ENCODE data around the gene TTC27. TPM values are rescaled to one million over a fixed set of nuclear protein-coding genes. Genes with fewer than 3 reads are reported as not detected.

The TTC27 gene
- polyA plus RNA-seq, 1 donor from 2014 or later, result 16.0 TPM

DNA sequence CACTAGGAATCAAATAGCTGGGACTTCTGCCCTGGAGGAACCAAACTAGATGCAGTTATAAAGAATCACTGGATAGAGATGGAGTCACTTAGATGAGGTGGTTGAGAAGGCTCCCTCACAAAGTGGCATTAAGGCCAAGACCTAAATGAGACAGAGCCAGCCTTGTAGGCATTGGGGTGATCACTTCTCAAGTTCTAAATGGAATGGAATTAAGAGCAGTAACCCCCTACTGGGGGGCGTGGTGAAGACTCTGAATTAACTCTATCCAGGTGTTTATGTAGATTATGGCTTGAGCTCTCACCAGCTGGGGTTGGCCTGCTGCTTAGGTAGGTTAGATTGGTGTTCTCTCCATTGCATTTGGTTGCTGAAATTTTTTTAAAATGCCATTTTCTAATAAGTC, 71.3 kb downstream of the TTC27 start:
- Mint-ChIP-seq H3K27me3 (no peaks in the 10 kb centered on the region), H3K9me3 (no peaks in the 10 kb centered on the region), H3K36me3 (peaks cover 19% of the 10 kb centered on the region), H3K4me1 (peaks cover 0 to 1% (median 0%) of the 10 kb centered on the region in 3 donors), H3K4me3 (no peak overlapping the region), H3K27ac (no peak overlapping the region)

DNA sequence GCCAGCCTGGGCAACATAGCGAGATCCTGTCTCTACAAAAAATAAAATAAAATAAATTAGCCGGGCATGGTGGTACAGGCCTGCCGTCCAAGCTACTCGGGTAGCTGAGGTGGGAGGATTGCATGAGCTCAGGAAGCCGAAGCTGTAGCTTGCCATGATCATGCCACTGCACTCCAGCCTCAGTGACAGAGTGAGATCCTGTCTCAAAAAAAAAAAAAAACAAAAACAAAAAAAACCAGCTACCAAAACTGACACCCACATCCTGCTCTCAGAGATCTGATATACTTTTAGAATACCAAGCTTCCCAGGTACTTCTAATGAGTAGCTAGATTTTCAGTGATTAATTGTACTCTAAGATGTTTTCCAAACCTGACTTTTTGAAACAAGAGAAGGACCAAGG, 74.0 kb downstream of the TTC27 start:
- Mint-ChIP-seq H3K36me3 (peaks cover 23% of the 10 kb centered on the region), H3K27ac (no peak overlapping the region), H3K4me1 (peaks cover 0 to 1% (median 0%) of the 10 kb centered on the region in 3 donors), H3K9me3 (no peaks in the 10 kb centered on the region), H3K4me3 (no peak overlapping the region), H3K27me3 (no peaks in the 10 kb centered on the region)

DNA sequence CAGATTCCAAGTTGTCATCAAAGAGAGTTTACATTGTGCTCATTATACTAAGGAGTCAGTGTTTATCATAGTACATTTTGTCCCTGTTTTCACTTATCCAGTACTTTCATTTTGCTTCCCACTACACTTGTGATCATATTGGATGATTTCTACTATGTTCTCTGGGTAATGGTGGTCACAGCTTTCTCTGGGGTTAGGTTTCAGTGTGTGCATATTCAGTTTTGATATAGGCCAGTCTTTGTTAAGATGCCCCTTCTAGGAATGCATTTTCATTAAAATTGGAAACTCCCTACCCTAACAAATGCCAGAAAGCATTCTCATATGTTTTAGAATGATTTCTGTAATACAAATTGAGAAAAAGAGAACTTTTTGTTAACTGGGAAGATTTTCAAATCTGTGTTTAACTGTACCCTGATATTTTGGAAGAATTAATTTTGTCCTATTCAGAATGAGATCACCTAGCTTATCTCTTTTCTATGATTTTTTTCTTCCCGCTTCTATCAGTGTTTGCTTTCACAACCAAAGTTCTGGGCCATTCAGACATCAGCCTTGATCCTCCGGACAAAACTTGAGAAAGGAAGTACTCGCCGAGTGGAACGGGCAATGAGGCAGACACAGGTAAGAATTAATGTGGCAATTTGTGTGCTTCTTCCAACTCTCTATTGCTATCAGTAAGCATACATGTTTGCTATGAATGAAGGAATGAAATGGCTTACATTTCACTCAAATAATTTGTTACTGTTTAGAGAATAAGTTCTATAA, 74.6 kb downstream of the TTC27 start:
- H3K27ac Mint-ChIP-seq, result no peak overlapping the region
- H3K36me3 Mint-ChIP-seq, result peaks cover 20% of the 10 kb centered on the region
- H3K27me3 Mint-ChIP-seq, result no peaks in the 10 kb centered on the region
- H3K4me3 Mint-ChIP-seq, result no peak overlapping the region
- H3K9me3 Mint-ChIP-seq, result no peaks in the 10 kb centered on the region
- peaks cover 0 to 1% (median 0%) of the 10 kb centered on the region in 3 donors for H3K4me1 Mint-ChIP-seq

DNA sequence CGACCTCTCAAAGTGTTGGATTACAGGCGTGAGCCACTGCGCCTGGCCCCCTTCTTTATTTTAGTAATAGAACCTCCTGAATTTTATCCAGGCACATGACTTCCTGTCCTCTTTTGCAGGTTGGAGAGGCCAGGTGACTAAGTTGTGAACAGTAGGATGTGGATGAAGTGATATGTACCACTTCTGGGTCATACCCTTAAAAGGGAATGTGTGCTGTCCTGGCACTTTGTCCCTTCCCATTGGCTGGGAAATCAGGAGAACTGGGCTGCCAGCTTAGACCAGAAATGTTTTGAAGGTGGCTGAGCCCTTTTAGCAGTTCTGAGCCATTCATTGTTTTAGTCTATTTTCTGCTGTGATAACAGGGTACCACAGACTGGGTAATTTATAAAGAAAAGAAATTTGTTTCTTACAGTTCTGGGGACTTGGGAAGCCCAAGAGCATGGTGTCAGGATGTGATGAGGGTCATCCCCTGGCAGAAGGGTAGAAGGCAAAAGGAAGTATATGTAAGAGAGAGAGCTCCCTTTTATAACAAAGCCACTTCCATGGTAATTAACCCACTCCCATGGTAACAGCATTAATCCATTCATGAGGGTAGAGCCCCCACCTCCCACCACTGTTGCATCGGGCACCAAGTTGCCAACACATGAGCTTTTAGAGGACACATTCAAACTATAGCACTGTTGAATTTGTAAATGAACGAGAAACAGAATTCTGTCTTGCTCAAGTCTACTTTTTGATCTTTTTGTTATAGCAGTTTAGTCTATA, 79.1 kb downstream of the TTC27 start:
- Mint-ChIP-seq H3K4me1 (no peaks in the 10 kb centered on the region), H3K27ac (no peak overlapping the region), H3K9me3 (no peaks in the 10 kb centered on the region), H3K36me3 (peaks cover 14% of the 10 kb centered on the region), H3K4me3 (no peak overlapping the region), H3K27me3 (no peaks in the 10 kb centered on the region)

DNA sequence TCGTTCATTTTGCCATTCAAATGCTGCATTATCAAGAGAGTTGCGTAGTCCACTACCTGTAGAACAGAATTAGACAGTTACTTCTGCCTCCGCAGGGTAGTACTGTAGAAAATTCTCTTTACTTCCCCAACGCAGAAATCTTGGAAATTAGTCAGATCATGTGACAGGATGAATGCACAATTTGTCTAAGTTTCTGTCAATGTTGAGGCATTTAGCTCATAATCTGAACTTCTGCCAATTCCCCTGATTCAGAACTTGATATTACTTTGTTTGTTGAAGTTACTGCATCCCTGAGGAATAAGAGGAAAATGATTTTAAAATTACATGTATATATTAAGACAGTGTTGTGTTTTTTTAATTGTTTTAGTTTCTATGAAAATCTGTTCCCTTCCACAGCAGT, 83.4 kb downstream of the TTC27 start:
- peaks cover 17% of the 10 kb centered on the region for H3K36me3 Mint-ChIP-seq

DNA sequence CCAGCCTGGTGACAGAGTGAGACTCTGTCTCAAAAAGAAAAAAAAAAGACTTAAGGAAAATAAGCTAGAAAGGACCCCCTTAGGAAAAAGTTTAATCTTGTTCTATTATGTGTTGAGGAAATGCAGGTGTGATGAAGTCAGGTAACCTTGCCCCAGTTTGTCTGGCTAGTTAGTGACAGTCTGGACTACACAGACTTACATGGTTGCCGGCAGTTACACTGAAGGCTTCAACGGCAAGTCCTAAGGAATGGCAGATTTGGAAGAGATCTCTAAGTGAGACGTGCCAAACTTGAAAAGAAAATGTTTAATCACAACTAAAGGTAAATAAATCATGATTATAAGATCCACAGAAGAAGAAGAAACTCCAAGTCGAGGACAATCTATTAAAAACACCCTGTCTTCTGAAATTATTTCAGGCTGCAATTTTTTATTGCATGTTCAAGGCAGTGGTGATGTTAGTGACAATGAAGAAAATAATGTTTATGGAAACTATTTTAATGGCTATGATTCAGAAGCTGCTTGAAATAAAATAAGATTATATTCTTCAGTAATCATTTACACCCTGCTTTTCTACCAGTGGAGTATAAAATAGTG, 84.2 kb downstream of the TTC27 start:
- no peaks in the 10 kb centered on the region for H3K27me3 Mint-ChIP-seq
- H3K4me3 Mint-ChIP-seq, result no peak overlapping the region
- peaks cover 0 to 9% (median 7%) of the 10 kb centered on the region in 3 donors for H3K4me1 Mint-ChIP-seq
- H3K9me3 Mint-ChIP-seq, result peaks cover 0 to 1% (median 0%) of the 10 kb centered on the region in 3 donors
- peaks cover 20% of the 10 kb centered on the region for H3K36me3 Mint-ChIP-seq
- H3K27ac Mint-ChIP-seq, result no peak overlapping the region

More for the DNA sequence above, 83.4 kb downstream of the TTC27 start:
- no peaks in the 10 kb centered on the region for H3K27me3 Mint-ChIP-seq
- no peak overlapping the region for H3K4me3 Mint-ChIP-seq
- H3K27ac Mint-ChIP-seq, result no peak overlapping the region
- H3K9me3 Mint-ChIP-seq, result peaks cover 0 to 1% (median 0%) of the 10 kb centered on the region in 3 donors
- H3K4me1 Mint-ChIP-seq, result peaks cover 0 to 9% (median 7%) of the 10 kb centered on the region in 3 donors

DNA sequence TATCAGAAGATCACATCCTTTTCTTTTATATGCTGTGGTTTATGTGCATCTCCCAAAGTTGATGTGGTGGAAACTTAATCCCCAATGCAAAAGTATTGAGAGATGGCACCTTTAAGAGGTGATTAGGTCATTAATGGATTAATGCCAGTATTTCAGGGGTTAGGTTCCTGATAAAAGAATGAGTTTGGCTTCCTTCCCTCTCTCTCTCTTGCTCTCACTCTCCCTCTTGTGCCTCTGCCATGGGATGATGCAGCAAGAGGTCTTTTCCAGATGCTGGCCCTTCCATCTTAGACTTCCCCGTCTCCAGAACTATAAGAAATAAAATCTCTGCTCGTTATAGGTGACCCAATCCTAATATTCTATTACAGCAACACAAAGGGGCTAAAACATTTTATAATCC, 85.0 kb downstream of the TTC27 start:
- no peak overlapping the region for H3K27ac Mint-ChIP-seq
- peaks cover 0 to 13% (median 9%) of the 10 kb centered on the region in 3 donors for H3K4me1 Mint-ChIP-seq
- peaks cover 23% of the 10 kb centered on the region for H3K36me3 Mint-ChIP-seq
- H3K9me3 Mint-ChIP-seq, result peaks cover 0 to 1% (median 0%) of the 10 kb centered on the region in 3 donors
- no peaks in the 10 kb centered on the region for H3K27me3 Mint-ChIP-seq
- H3K4me3 Mint-ChIP-seq, result peak overlapping the region in 2 of 4 donors; percentile 27 to 36

DNA sequence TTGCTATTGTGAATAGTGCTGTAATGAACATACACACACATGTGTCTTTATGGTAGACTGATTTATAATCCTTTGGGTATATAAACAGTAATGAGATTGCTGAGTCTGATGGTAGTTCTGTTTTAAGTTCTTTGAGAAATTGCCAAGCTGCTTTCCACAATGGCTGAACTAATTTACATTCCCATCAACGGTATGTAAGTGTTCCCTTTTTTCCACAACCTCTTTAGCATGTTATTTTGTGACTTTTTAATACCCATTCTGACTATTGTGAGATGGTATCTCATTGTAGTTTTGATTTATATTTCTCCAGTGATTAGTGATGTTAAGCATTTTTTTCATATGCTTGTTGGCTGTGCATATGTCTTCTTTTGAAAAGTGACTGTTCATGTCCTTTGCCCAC, 86.7 kb downstream of the TTC27 start:
- peaks cover 1 to 13% (median 9%) of the 10 kb centered on the region in 3 donors for H3K4me1 Mint-ChIP-seq
- no peak overlapping the region for H3K4me3 Mint-ChIP-seq
- H3K27me3 Mint-ChIP-seq, result no peaks in the 10 kb centered on the region
- peaks cover 0 to 1% (median 0%) of the 10 kb centered on the region in 3 donors for H3K9me3 Mint-ChIP-seq
- no peak overlapping the region for H3K27ac Mint-ChIP-seq
- H3K36me3 Mint-ChIP-seq, result peaks cover 22% of the 10 kb centered on the region

DNA sequence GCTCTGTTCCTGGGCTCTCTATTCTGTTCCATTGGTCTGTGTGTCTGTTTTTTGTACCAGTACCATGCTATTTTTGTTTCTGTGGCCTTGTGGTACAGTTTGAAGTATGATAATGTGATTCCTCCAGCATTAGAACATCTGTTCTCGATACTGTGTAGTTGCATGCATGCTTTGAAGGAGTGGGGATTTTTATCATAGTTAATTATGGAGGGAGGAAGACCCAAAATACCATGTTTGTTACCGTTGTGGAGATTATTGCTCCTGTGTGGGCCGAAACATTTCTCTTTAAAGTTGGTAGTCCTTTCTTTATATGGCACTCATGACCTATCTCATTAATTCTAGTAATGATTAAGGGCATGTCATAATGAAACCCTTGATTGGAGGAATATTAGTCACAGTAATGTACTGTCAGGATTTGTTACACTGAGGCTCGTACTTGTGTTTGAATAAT, 87.6 kb downstream of the TTC27 start:
- Mint-ChIP-seq H3K4me1 (peaks cover 1 to 13% (median 9%) of the 10 kb centered on the region in 3 donors), H3K36me3 (peaks cover 21% of the 10 kb centered on the region), H3K27ac (no peak overlapping the region), H3K27me3 (no peaks in the 10 kb centered on the region), H3K9me3 (peaks cover 0 to 1% (median 0%) of the 10 kb centered on the region in 3 donors), H3K4me3 (no peak overlapping the region)

DNA sequence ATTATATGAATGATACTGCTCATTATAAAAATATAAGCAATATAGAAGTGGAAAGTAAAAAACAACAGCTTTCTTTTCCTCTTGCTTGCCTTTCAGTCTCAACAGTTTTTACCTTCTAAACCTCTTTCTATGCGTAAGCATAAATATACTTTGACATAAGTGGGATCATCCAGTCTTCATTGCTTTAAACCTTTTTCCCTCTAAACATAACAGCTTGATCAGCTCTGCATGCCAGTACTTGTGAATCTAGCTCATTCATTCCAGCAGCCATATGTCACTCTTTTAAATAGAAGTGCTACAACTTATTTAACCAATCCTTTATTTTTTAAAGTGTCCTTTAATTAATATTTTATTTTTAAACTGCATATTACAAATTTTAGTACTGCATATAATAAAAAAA, 88.1 kb downstream of the TTC27 start:
- H3K9me3 Mint-ChIP-seq, result peaks cover 0 to 1% (median 0%) of the 10 kb centered on the region in 3 donors
- peaks cover 24% of the 10 kb centered on the region for H3K36me3 Mint-ChIP-seq
- H3K4me1 Mint-ChIP-seq, result peaks cover 1 to 13% (median 9%) of the 10 kb centered on the region in 3 donors
- no peak overlapping the region for H3K27ac Mint-ChIP-seq
- no peak overlapping the region for H3K4me3 Mint-ChIP-seq
- no peaks in the 10 kb centered on the region for H3K27me3 Mint-ChIP-seq

DNA sequence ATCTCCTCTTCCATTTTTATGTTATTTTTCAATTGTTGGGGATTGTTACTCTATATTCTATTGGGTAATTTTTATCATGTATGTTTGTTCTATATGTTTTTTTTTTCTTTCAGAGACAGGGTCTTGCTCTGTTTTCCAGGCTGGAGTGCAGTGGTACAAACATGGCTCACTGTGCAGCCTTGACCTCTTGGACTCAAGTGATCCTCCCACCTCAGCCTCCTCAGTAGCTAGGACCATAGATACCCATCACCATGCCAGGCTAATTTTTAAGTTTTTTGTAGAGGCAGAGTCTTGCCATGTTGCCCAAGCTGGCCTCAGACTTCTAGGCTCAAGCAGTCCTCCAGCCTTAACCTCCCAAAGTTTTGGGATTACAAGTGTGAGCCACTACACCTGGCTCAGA, 88.7 kb downstream of the TTC27 start:
- Mint-ChIP-seq H3K4me3 (no peak overlapping the region), H3K4me1 (peaks cover 2 to 13% (median 9%) of the 10 kb centered on the region in 3 donors), H3K9me3 (peaks cover 0 to 1% (median 0%) of the 10 kb centered on the region in 3 donors), H3K36me3 (peaks cover 27% of the 10 kb centered on the region), H3K27ac (no peak overlapping the region), H3K27me3 (no peaks in the 10 kb centered on the region)

DNA sequence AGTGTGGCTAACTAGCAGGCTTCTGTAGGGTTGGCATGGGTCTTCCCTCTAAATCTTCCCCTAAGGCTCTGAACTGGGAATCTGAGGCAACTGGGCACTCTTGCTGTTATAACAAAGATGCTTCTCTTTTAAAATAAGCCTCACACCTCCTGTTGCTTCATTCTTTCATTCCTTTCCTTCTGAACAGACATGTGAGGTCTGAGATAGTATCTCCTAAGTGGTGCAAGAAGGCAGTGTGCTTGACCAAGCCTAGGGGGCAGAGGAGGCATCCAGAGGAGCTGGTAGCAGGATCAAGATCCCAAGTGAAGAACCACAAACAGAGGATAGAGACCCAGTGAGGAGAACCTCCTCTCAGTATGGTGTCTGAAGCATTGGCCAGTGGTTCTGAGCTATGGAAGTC, 90.9 kb downstream of the TTC27 start:
- H3K27ac Mint-ChIP-seq, result no peak overlapping the region
- H3K27me3 Mint-ChIP-seq, result no peaks in the 10 kb centered on the region
- no peaks in the 10 kb centered on the region for H3K9me3 Mint-ChIP-seq
- no peak overlapping the region for H3K4me3 Mint-ChIP-seq
- H3K36me3 Mint-ChIP-seq, result peaks cover 19% of the 10 kb centered on the region
- H3K4me1 Mint-ChIP-seq, result peaks cover 2 to 13% (median 13%) of the 10 kb centered on the region in 3 donors

DNA sequence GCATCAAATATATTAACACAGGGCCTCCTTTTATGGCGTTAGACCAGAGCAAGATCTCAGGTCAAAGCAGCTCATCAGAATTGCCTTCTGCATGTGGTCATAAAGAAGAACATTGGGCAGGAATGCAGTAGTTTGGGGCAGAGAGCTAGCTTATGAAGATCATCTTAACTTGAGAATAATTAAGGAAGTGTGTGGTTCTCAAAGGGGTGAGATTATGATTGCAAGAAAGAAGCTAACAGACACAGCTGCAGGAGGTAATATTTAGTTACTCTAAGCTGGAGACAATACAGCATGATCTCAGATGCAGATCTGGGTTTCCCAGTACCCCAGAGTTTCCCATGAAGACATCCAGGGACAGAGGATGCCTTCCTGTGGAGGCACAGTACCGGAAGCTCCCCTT, 91.6 kb downstream of the TTC27 start:
- no peak overlapping the region for H3K4me3 Mint-ChIP-seq
- H3K4me1 Mint-ChIP-seq, result peaks cover 2 to 13% (median 13%) of the 10 kb centered on the region in 3 donors
- H3K9me3 Mint-ChIP-seq, result peaks cover 0 to 2% (median 0%) of the 10 kb centered on the region in 3 donors
- H3K27ac Mint-ChIP-seq, result no peak overlapping the region
- H3K36me3 Mint-ChIP-seq, result peaks cover 21% of the 10 kb centered on the region
- no peaks in the 10 kb centered on the region for H3K27me3 Mint-ChIP-seq

DNA sequence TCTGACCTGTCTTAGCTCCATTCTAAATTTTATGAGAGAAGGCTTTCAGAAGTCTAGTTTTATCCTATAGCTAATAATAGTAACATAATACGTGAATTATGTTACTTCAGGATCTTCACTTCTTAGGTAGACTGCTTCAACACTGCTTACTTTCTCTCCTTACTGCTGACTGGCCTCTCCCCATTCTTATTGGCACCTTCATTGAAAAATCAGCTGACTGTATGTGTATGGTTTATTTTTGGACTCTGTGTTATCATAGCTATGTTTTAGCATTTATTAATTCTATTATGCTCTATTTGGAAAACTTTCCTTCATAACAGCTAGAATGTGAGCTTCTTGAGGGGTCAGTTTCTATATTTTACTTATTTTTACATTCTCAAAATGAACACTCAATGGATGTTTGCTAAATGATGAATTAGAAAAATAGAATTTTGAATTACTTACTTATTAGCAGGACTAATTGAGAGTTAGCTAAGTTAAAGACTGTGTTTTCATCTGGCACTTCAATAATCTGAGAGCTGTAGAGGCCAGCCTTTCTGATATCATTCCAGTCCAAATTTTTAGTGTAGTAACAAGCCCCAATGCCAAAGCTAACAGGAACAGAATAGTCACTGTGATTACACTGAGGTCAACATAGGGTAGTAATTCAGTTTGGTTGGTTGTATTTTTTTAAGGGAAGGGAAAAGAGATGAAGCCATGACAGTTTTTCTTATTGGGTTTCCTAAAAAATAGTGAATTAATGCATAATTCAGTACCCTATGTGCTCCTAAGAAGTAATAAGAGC, 92.3 kb downstream of the TTC27 start:
- H3K4me1 Mint-ChIP-seq, result peaks cover 2 to 12% (median 10%) of the 10 kb centered on the region in 3 donors
- H3K9me3 Mint-ChIP-seq, result peaks cover 0 to 2% (median 2%) of the 10 kb centered on the region in 3 donors
- no peak overlapping the region for H3K4me3 Mint-ChIP-seq
- H3K27me3 Mint-ChIP-seq, result no peaks in the 10 kb centered on the region
- peaks cover 24% of the 10 kb centered on the region for H3K36me3 Mint-ChIP-seq
- H3K27ac Mint-ChIP-seq, result no peak overlapping the region

Data from IgD-negative memory B cell (primary cell).